CD4-positive, alpha-beta T cell treated with Interleukin-6 for 4 hours (primary cell): ENCODE measurements around the gene MAP2K5.

Experiments
- DNase-seq: peaks from one replicate; pipeline ENCODE4 v3.0.0-alpha.2; 2020; ENCODE audit warnings: mixed read lengths

Gene MAP2K5

DNA sequence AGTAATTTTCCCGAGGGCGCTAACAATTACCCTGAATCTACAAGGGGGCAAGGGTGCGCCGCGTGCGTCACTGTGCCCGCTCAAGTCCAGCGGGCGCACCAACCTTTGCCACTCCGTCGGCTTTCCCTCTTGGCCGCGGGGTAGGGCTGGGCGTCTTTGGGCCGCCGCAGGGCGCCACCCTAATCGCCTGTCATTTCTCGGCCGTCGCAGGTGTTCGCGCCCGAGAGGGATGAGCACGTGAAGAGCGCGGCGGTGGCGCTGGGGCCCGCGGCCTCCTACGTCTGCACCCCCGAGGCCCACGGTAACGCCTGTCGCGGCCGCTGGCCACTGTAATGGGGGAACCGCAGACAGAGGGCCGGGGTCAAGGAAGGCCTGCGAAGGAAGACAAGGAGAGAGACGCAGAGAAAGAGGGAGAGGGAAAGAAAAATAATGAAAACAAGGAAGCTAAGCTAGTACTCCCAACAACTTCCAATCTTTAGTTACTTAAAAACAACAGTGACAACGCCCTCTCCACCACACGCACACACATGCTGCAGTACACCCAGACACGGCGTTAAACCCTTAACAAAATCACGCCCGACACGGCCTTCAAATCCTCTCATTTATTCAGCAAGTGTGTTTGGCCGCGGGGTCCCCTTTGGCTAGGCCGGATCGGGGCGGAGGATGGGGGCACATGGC is 286.6 kb downstream of the MAP2K5 start:
- DNase-seq, result no peak

DNA sequence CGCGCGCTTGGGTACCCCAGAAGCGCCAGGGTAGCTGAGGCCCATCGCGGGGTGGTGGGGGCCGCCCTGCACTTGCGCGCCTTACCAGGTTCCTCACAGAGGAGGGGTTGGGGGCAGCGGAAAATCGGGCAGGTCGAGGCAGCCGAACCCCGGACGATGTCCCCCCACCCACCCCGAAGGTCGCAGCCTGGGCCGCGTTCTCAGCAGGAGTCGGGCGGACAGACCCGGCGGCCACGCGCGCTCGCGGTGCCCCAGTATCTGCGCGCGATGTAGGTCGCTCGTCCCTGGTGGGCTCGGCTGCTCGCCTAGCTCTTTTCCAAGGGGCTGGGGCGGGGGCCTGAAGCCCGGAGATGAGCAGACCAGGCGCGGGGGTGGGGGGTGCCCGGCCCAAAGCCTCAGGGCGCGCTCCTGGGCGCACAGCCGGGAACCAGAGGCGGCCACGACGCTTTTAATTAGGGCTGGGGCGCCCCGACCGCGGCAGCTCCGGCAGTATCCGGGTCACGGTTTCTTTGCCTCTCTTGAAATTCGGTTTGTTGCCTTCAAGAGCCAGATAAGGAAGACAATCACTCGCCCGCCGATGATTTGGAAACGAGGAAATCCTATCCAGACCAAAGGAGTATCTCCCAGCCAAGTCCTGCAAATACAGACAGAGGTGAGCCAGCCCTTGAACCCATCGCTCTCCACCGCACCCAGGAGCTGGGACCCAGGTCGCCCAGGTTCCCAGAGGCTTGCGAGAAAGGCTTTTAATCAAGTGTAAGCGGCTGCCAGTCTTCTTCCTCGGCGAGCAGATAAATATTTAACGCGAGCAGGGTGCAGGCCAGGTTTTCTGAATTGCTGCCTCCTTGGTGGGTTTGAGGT is 287.4 kb downstream of the MAP2K5 start:
- DNase-seq, result no peak

DNA sequence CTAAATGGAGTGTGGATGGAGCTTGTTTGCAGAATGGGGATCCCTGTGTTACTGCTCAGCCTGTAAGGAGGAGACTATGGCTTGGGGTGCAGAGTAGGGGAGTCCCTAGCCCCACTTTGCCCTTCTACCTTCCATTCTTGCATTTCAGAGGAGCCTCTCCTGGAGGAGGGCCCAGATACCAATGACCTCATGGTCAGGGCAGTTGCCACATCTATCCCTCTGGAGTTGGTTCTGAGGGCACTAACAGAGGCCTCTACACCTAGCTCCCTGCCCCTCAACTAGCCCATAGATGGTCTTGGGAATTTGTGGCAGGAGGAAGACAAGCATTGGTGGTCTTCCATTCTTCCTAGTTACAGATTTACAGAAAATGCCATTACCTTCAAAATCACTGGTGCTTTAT is 288.9 kb downstream of the MAP2K5 start:
- no peak for DNase-seq

DNA sequence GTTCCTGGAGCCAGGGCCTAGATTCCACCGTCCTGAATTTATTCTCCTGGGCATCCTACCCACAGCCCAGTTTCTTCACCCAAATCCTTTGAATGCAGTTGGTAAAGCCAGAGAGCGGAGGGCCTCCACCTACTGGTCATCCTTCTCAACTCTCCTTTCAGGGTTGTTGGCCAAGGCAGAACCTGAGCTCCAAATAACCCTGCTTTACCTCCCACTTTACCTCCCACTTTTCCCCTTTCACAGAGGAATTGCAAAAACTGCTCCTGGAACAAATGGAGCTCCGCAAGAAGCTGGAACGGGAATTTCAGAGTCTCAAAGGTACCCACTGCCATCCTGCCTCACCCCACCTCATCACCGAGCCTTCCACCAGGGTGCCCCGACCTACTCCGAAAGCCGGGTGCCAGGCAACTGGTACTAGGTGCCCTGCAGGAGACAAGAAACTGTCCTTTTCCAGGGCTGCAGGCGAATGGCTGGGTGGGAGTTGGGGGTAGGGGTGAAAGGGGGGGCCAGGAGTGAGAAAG is 289.6 kb downstream of the MAP2K5 start:
- DNase-seq, result no peak

DNA sequence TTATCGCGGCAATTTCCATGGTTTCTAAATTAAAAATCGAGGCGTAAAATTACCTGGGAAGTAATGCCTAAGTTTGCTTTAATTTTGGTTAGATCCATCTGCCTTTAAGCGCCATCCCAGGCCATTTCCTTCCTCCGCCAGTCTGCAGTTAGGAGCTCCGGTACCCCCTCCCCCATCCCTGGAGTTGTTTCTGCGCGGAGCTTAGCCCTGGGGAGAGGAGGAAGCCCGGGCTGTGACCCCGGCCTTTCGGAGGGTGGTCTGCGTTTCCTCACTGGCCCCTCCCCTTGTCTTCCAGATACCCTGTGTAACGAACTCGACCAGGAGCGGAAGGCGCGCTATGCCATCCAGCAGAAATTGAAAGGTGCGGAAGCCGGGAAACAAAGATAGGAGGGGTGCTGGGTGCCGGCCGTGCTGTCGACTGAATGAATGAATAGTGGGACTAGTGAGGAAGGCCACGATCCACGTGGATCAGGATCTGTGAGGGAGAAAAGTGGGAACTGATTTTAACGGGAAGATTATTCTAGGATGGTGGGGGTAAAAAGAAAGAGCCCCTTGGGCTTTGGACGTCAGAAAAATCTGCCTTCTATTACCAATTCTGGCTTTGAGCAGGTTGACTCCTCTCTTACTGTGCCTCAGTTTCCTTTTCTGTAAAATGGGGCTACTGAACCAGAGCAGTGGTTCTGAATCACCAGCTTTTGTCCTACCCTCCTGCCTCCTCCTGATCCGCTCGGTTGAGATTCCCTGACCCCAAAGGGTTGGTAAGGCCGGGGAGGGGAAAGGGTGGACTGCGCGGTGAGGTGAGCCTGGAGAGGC is 290.6 kb downstream of the MAP2K5 start:
- no peak for DNase-seq

DNA sequence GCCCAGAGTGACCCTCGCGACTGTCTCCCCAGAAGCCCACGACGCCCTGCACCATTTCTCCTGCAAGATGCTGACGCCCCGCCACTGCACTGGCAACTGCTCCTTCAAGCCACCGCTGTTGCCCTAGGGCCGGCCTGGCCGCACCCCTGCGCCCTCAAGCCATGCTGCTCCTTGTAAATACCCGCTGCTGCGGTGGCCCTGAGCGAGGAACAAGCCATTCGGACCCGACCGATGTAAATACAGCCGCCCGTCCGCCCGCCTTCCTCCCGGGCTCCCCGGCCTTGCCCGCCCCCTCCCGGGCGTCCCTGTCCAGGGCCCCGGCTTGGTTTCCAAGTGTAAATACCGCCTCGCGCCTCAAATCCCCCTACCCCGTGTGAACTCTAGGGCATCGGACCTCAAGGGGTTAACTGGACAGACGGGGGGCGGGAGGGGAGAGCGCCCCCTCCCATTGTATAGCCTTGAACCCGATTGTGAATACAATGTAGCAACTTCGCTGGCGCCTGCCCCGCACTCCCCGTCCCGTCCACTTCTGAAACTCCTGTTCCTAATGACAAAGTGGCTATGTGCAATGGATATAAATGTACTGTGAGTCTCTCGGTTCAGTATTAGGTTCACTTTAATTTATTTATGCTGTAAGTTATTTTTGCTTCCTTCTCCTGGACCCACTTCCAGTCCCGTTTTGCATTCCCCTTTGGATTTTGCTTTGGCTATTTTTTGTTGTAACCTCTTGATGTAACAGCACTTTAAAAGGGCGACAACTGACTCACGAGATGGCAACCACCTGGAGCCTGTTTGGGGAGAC is 291.4 kb downstream of the MAP2K5 start:
- peak; percentile 55 for DNase-seq

DNA sequence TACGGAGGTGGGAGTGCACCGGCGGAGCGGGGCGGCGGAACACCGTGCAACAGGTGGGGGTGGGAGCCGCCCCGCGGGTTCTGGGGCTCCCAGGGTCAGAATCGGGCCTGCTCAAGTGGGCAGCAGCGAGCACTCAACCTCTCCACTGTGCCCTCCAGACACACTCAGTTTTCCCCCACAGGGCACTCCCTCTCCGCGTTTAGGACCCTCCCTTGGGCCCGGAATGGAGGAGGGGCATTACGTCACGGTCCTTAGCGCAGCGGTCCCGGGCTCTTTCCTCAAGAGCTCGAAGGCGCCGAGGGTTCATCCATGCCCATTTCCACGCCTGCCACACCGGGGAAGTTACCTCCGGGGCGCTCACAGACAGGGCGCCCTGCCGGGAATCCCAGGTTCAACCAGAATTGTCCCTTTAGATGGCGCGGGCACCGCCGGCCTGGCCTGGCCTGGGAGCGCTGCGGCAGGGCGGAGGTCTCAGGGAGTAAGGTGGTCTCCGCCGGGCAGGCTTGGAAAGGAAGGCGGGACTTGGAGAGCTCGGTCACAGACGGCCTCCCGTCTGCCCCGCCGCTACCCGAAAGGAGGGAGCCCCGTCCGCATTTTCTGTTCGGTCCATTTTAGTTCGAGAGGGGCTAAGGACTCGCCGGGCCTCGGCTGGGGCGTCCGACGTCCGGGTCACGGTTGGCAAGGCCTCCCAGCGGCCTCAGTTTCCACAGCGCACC is 292.2 kb downstream of the MAP2K5 start:
- peak; percentile 38 for DNase-seq

DNA sequence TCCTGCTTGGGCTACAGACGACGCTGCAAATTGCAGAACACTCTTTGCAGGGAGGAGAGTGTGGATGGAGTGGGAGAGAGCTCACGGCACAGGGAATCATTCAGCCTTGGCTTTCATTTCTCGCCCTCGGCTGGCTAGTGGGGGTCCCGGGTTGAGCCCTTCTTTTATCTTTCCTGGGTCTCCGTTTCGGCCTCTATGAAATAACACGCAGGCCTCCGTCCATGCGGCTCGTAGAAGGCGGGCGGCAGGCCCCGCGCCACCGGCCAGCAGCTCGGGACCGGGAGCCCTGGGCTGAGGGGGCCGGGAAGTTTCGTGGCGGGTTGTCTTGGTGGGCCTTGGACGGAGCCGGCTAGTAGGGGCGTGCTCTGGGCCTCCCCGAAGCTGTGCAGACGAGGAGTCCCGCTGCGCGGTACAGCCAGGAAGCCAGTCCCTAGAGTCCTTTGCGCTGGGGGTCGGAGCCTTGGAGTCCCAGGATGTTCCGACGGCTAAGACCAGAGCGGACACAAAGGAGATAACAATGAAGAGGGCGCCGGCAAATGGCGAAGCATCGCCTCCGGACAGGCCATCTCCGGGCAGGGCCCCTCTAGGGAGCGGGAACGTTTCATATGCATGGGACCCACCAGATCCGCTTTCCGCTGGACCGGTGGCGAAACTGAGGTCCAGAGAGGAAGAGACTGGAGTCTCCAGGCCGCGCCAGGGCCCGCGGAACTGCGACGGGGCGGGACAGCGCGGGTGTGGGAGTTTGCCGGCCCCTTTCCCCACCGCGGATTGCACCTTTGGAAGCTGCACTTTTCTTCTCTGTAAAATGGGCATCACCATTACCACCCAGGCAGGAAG is 293.0 kb downstream of the MAP2K5 start:
- DNase-seq, result peak; percentile 37

DNA sequence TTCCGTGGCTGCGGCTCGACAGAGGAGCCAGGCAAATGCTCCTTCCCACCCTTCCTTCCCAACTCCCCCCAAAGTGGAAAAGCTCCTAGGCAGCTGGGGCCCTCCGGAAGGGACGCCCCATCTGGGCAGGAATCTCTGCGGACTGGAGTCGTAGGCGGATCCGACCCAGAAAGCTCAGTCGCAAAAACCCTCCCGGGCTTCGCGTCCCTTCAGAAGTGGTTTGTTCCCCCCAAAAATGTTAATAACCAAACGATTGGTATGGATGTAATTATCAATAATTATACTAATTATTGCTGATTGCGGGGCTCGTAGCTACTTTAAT is 293.6 kb downstream of the MAP2K5 start:
- no peak for DNase-seq

DNA sequence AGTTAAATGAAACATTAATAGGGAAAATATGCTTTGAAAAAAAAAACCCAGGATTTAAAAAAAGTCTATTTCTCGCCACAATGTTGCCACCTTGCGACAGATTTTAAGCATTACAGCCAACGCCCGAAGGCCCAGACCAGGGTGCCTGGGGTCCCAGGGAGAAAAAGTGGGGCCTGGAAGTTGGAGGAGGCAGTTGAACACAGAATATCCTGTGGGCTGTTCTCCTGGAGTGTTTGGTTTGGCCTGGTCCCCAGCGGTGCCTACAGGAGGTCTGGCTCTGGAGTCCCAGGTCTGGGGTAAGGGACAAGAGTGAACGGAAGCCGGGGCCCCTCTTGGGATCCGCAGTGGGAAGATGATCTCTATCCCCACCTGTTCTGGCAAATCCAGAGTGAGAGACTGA is 294.0 kb downstream of the MAP2K5 start:
- peak; percentile 68 for DNase-seq

DNA sequence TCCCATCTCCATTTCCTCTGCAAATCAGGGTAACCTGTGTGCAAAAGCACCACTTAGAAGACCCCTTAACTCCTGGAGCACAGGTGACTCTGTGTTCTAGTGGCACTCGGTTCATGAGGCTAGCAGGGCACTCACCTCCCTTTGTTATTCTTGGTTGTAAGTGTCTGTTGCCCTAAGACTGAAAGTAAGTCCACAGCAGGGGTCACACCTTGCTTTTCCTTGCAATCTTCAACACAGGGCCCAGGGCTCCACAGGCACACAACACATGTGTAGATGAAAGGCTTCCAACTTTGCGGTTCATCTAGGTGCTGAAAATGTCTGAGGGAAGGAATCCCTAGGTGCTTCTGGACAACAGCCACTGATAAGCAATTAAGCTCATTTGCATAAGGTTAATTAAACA is 294.5 kb downstream of the MAP2K5 start:
- DNase-seq, result no peak

DNA sequence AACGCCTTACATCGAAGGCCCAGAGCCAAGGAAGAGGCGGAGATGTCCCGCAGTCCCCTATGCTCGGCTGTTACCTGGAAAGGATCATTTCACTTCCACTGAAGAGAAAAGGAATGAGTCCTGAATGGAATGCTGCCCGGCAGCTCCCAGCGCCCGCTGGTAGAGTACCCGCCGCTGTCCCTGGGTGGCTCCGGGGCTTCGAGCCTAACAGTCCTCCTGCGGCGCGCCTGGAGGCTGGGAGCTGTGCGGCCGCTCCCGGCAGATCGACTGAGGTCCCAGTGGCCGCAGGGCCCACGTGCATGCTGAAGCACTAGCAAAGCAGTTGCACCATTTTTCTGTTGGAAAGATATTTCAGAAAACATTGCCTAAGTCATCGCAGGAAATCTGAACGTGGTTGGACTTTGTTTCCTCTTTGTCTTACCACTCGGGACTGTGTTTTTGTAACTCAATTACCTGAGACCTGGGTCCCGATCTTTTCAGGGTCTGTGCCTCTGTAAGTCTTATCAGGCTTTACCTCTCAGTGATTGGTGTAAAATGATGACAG is 296.4 kb downstream of the MAP2K5 start:
- DNase-seq, result peak; percentile 12

DNA sequence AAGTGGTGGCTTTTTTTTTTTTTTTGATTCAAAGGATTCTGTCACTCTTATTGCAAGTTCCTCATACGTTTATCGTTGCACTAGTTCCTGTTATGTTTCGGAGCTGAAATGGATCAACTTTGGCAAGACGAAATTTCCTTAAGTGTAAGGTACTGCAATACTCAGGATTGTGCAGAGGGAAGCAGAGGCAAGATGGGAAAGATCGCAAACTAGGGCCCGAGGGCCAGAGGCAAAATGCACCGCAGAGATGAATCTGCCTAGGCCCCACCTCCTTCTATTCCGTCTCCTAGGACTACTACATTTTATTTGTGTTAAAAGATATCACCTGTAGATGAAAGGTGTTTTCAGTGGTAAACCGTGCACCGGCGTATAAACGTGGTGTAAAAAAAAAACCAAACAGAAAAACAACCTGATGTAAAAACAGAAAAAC is 297.0 kb downstream of the MAP2K5 start:
- peak; percentile 48 for DNase-seq

DNA sequence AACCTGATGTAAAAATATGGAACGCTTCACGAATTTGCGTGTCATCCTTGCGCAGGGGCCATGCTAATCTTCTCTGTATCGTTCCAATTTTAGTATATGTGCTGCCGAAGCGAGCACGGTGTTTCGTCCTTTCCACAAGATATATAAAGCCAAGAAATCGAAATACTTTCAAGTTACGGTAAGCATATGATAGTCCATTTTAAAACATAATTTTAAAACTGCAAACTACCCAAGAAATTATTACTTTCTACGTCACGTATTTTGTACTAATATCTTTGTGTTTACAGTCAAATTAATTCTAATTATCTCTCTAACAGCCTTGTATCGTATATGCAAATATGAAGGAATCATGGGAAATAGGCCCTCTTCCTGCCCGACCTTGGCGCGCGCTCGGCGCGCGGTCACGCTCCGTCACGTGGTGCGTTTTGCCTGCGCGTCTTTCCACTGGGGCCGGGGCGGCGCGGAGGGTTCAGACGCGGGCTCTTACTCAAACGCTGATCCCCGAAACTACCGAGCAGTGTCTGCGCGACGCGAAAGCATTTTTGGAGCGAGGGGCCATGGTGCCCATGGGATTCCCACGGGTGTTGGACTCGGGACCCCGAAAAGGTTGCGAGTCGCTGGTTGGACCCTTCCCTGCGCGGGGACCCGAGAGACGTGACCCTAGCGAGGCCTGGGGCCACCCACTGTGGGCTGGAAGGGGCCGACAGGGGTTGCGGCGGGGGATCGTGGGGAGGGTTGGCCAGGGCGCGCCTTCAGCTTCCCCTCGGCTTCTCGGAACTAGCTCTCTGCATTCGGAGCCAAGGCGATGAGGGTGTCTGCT is 297.6 kb downstream of the MAP2K5 start, which contains the start of gene RNU6-1:
RNU6-1 (minus strand) TSS at position 117 of the 820 bp plus-strand sequence.
- DNase-seq, result peak; percentile 96

DNA sequence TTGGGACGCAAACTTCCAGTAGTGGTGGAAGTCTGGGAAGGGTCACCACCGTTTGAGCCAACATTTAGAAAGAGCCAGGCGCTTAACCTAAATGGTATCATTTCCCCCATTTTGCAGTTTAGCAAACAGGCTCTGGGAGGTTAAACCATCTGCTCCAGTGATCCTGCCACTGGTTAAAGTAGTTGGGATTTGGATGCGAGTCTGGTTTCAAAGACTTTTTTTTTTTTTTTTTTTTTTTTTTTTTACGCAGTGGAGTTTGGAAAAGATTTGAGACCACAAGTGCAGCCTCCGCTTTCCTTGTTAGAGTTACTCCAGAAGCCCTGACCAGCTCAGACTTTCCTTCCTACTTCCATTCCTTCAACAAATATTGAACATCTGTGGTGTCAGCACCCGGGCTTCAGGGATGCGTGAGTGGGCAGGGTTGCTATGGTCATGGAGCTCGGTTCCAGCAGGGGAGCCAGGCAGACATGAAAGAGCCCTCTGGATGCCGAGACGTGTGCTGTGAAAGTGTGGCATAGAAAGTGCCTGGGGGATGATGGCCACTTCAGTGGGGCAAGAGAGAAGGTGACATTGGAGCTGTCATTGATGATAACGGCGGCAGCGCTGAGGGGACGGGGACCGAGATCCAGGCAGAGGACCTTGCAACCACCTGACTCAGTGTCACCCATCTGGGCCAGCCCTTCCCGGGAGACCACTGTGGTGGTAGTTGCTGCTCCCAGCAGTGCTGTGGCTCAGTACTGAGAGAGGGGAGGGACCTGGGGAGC is 298.4 kb downstream of the MAP2K5 start:
- DNase-seq, result peak; percentile 17

DNA sequence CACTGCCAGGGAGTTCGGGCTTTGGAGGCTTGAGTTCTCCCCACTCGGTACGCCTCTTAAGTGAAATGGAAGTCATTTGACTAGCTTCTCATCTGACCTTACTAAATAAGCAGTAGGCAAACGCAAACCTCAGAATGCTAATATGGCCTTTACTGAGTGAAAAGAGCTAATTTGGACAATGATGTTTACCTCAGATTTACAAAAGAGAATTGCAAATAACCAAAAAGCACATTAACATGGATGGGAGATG is 298.9 kb downstream of the MAP2K5 start:
- DNase-seq, result no peak

DNA sequence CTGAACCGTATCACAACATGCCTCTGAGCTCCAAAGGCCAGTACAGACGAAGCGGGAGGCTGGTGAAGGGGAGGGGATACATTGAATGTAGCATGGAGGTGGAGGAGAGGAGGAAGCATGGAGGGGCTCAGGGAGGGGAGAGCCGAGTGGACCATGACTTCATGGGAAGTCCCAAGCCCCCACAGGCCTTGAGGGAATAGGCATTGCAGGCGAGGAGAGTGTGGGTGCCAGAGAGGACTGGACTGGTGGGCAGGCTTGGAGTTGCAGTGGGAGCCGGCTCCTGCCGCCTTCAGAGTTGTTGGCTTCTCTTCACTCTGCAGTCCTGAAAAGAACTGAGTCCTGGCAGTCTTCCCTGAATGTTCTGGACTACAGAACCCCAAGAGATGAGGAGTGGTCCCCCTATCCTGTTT is 300.6 kb downstream of the MAP2K5 start:
- no peak for DNase-seq

DNA sequence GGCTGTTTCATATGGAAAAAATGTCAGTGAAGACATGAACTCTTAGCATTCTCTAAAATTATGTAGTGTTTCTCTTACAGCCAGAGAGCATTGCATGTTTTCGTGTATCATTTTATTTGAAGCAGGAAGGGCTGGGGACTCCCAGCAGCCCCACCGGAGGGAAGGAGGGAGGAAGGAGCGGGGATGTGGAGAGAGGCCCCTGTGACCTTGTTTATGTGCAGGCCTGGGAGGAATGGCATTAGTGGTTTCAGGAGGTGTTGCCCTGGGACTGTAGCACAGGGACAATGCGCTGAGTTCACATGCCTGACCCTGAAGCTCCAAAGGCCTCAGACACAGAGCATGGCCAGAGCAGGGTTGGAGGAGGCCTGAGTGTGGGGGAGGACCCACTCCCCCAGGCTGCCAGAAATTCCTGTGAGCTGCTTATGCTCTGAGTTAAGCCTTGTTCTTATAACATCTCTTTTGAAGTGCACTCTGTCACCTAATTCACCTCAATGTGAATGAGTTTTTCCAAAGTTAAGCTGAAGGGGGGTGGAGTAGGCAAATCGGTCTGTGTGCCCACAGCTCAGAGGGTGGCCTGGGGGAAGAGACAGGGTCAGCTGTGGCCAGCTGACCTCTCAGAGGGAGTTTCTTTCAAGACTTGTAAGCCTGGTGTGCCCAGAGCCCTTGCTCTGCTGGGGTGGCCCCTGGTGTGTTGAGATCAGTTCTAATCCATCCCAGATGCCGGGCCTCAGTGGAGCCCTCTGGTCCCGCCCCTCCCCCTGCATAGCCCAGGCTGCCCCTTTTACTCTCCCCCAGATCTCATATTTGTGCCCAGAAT is 301.3 kb downstream of the MAP2K5 start:
- DNase-seq, result no peak
